ENCODE results near the gene ZFHX3. TPM values are rescaled to one million over a fixed set of nuclear protein-coding genes. Genes with fewer than 3 reads are reported as not detected.
"Not testable (repeated sequence)": the region's sequence is repeated elsewhere in the genome, so short reads cannot be mapped to it uniquely, and the experiment has no call there.

Gene ZFHX3
- total and polyA plus RNA-seq, 10 donors, result 0.47 to 18.5 (median 11.1) TPM

- Histone ChIP-seq H3K27ac (no peak overlapping the region), H3K9me3 (no peaks in the 10 kb centered on the region), H3K4me3 (no peak overlapping the region), H3K36me3 (no peaks in the 10 kb centered on the region), H3K27me3 (replicated peaks in 1 of 7) (no peaks in the 10 kb centered on the region), H3K4me1 (peaks cover 0 to 26% (median 12%) of the 10 kb centered on the region in 6 donors)
- WGBS, 5 donors, result 56 to 63% (median 60%) methylated on average over 4 of the region's 4 CpGs
- TF ChIP-seq POLR2AphosphoS5 (IDR thresholded peaks at IDR 0.05) (no peak), POLR2A (IDR thresholded peaks at IDR 0.05) (no peak)
- TF ChIP-seq, protein P1, sequence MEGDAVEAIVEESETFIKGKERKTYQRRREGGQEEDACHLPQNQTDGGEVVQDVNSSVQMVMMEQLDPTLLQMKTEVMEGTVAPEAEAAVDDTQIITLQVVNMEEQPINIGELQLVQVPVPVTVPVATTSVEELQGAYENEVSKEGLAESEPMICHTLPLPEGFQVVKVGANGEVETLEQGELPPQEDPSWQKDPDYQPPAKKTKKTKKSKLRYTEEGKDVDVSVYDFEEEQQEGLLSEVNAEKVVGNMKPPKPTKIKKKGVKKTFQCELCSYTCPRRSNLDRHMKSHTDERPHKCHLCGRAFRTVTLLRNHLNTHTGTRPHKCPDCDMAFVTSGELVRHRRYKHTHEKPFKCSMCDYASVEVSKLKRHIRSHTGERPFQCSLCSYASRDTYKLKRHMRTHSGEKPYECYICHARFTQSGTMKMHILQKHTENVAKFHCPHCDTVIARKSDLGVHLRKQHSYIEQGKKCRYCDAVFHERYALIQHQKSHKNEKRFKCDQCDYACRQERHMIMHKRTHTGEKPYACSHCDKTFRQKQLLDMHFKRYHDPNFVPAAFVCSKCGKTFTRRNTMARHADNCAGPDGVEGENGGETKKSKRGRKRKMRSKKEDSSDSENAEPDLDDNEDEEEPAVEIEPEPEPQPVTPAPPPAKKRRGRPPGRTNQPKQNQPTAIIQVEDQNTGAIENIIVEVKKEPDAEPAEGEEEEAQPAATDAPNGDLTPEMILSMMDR (IDR thresholded peaks at IDR 0.05 in 8 of 11, conservative IDR thresholded peaks at IDR 0.05 in 3 of 11), result no peak
- intact Hi-C loops (cut with DNase I; ENCODE audit: low total_unique reads), result no loop called here
- DNase-seq, result no peak
Observed at GRCh38 chr16:73011926-73012325, 36.0 kb downstream of the ZFHX3 start.

DNA sequence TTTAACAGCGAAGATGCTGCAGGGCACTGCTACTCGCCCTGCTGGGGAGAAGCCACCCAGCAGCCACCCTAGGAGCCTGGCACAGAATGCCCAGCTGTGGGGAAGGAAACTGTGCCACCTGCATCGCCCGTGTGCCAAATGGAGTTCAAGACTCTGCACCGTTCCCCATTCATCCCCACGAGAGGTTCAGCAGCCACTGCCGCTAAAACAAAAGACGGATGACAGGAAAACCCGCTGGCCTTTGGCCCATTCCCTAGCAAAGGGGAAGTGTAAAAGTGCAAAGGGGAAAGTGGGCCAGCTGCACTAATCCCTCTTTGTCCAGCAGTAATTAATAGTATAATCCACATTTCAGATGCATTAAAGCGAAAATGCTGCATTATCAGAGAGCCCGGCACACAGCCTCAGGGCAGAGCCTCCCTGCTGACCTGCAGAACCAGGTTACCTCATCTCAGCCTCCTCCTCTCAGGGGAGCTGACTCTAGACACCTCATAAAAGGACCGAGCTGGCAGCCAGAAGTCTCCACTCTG is 37.7 kb downstream of the ZFHX3 start:
- 27 to 37% (median 31%) methylated on average over 12 of the region's 12 CpGs for WGBS, 5 donors
- no peak for DNase-seq
- Histone ChIP-seq H3K9me3 (no peaks in the 10 kb centered on the region), H3K27ac (no peak overlapping the region), H3K4me3 (no peak overlapping the region), H3K27me3 (replicated peaks in 1 of 7) (no peaks in the 10 kb centered on the region), H3K36me3 (no peaks in the 10 kb centered on the region), H3K4me1 (peaks cover 0 to 14% (median 8%) of the 10 kb centered on the region in 6 donors)
- intact Hi-C loops (cut with DNase I; ENCODE audit: low total_unique reads), result no loop called here
- peak in 1 of 3 donors; percentile 9 for TF ChIP-seq POLR2AphosphoS5 (IDR thresholded peaks at IDR 0.05)
- TF ChIP-seq, protein P1 (IDR thresholded peaks at IDR 0.05 in 8 of 11, conservative IDR thresholded peaks at IDR 0.05 in 3 of 11), result no peak

DNA sequence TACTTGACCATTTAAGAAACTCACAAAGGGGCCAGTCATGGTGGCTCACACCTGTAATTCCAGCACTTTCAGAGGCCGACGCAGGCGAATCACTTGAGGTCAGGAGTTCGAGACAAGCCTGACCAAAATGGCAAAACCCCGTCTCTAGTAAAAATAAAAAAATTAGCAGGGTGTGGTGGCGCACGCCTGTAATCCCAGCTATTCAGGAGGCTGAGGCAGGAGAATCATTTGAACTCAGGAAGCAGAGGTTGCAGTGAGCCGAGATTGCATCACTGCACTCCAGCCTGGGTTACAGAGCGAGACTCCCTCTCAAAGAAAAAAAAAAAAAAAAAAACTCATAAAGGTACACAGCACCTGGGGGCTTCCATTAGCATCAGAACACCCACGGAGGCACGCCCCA is 38.2 kb downstream of the ZFHX3 start:
- H3K9me3 ChIP-seq; H3K27ac ChIP-seq; H3K27me3 ChIP-seq (replicated peaks in 1 of 7); H3K36me3 ChIP-seq; DNase-seq; H3K4me3 ChIP-seq; intact Hi-C loops (cut with DNase I; ENCODE audit: low total_unique reads): not testable (repeated sequence)
- H3K4me1 ChIP-seq, result peaks cover 0 to 14% (median 8%) of the 10 kb centered on the region in 6 donors
- WGBS, 5 donors, result 82 to 93% (median 86%) methylated on average over 11 of the region's 11 CpGs

- TF ChIP-seq POLR2AphosphoS5 (IDR thresholded peaks at IDR 0.05), result no peak
- TF ChIP-seq, protein P1 (IDR thresholded peaks at IDR 0.05 in 8 of 11, conservative IDR thresholded peaks at IDR 0.05 in 3 of 11), result no peak
- no peak for TF ChIP-seq POLR2A (IDR thresholded peaks at IDR 0.05)
- no peaks in the 10 kb centered on the region for H3K36me3 ChIP-seq
- H3K27me3 ChIP-seq (replicated peaks in 1 of 7), result no peaks in the 10 kb centered on the region
- no peak overlapping the region for H3K4me3 ChIP-seq
- no peak overlapping the region for H3K27ac ChIP-seq
- H3K4me1 ChIP-seq, result peaks cover 0 to 14% (median 8%) of the 10 kb centered on the region in 6 donors
- peaks cover 0 to 11% (median 6%) of the 10 kb centered on the region in 8 donors for H3K9me3 ChIP-seq
- intact Hi-C loops (cut with DNase I; ENCODE audit: low total_unique reads), result no loop called here
- 85 to 100% (median 95%) methylated on average over 2 of the region's 2 CpGs for WGBS, 5 donors
- DNase-seq, result no peak
Observed at GRCh38 chr16:73006026-73006425, 41.9 kb downstream of the ZFHX3 start.

GRCh38 chr16:73002866-73003265 is 45.1 kb downstream of the ZFHX3 start:
- DNase-seq, result no peak
- WGBS, 5 donors, result 79 to 87% (median 83%) methylated on average over 2 of the region's 2 CpGs
- no peaks in the 10 kb centered on the region for H3K27me3 ChIP-seq (replicated peaks in 1 of 7)
- intact Hi-C loops (cut with DNase I; ENCODE audit: low total_unique reads), result no loop called here
- H3K4me3 ChIP-seq, result no peak overlapping the region
- H3K9me3 ChIP-seq, result peaks cover 0 to 17% (median 9%) of the 10 kb centered on the region in 8 donors
- H3K27ac ChIP-seq, result no peak overlapping the region
- H3K36me3 ChIP-seq, result no peaks in the 10 kb centered on the region
- TF ChIP-seq, protein P1 (IDR thresholded peaks at IDR 0.05 in 8 of 11, conservative IDR thresholded peaks at IDR 0.05 in 3 of 11), result no peak
- TF ChIP-seq POLR2AphosphoS5 (IDR thresholded peaks at IDR 0.05), result no peak
- TF ChIP-seq POLR2A (IDR thresholded peaks at IDR 0.05), result no peak
- H3K4me1 ChIP-seq, result peaks cover 0 to 12% (median 3%) of the 10 kb centered on the region in 6 donors
